ENCODE results near the gene APBB2.

DNA sequence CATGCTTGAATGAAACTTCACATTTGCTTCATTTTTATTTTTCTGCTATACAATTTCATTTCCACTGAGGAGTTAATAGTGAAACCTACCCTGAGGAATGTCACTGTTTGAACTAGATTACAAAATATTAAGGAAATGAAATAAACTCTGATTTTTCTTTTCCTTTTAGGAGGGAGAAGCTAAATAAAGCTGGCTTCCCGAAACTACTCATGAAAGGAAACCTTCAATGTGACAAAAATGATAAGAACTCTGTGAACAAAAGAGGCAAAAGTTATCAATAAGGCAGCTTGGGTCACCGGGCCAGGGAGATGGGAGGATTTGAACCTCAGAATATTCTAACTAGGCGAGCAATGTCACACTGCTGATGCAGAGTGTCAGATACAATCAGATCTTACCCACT is 185.2 kb downstream of the APBB2 start:
- TF ChIP-seq, protein P1, sequence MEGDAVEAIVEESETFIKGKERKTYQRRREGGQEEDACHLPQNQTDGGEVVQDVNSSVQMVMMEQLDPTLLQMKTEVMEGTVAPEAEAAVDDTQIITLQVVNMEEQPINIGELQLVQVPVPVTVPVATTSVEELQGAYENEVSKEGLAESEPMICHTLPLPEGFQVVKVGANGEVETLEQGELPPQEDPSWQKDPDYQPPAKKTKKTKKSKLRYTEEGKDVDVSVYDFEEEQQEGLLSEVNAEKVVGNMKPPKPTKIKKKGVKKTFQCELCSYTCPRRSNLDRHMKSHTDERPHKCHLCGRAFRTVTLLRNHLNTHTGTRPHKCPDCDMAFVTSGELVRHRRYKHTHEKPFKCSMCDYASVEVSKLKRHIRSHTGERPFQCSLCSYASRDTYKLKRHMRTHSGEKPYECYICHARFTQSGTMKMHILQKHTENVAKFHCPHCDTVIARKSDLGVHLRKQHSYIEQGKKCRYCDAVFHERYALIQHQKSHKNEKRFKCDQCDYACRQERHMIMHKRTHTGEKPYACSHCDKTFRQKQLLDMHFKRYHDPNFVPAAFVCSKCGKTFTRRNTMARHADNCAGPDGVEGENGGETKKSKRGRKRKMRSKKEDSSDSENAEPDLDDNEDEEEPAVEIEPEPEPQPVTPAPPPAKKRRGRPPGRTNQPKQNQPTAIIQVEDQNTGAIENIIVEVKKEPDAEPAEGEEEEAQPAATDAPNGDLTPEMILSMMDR (IDR thresholded peaks at IDR 0.05), result no peak
- TF ChIP-seq POLR2A (IDR thresholded peaks at IDR 0.05), result no peak
